Tibial nerve (tissue), 3 donors: ENCODE data around the gene SFMBT2.

Source experiments
- POLR2A ChIP-seq, 2 donors: fragments of 450-650 bp; IDR thresholded peaks; one replicate each; pipeline ENCODE4 v1.6.1; 2017; ENCODE audit warnings: antibody characterized with exemption in 2 of 2, mild to moderate bottlenecking in 2 of 2, moderate library complexity in 2 of 2
- TF ChIP-seq, protein P1 (sequence below), 5 experiments: fragments of 200-600 bp in 3 of 5; fragments of 450-650 bp in 2 of 5; sonication (generic) in 3 of 5; IDR thresholded peaks; one replicate each; pipeline ENCODE4 v1.5.1; 2016 to 2019; ENCODE audit warnings: antibody characterized with exemption in 5 of 5, mild to moderate bottlenecking in 3 of 5, moderate library complexity in 2 of 5

DNA sequence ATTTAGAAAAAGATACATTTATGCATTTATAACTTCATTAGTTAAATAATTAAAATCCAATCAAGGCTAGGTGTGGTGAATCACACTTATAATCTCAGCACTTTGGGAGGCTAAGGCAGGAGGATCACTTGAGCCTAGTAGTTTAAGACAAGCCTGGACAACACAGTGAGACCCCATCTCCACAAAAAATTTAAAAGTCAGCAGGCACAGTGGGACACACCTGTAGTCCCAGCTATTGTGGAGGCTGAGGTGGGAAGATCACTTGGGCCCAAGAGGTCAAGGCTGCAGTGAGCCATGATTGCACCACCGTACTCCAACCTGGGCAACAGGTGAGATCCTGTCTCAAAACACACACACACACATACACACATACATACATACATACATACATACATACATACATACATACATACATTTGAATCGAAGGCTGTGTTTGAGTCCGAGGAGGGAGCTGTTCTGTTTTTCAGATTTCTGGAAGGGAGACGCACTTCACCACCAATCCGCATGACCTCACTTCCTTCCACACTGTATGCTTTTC lies 30.1 kb downstream of the SFMBT2 start:
- TF ChIP-seq, protein P1, sequence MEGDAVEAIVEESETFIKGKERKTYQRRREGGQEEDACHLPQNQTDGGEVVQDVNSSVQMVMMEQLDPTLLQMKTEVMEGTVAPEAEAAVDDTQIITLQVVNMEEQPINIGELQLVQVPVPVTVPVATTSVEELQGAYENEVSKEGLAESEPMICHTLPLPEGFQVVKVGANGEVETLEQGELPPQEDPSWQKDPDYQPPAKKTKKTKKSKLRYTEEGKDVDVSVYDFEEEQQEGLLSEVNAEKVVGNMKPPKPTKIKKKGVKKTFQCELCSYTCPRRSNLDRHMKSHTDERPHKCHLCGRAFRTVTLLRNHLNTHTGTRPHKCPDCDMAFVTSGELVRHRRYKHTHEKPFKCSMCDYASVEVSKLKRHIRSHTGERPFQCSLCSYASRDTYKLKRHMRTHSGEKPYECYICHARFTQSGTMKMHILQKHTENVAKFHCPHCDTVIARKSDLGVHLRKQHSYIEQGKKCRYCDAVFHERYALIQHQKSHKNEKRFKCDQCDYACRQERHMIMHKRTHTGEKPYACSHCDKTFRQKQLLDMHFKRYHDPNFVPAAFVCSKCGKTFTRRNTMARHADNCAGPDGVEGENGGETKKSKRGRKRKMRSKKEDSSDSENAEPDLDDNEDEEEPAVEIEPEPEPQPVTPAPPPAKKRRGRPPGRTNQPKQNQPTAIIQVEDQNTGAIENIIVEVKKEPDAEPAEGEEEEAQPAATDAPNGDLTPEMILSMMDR (IDR thresholded peaks at IDR 0.05): no peak
- TF ChIP-seq POLR2A (IDR thresholded peaks at IDR 0.05): no peak
